Breast epithelium (tissue), 3 donors: ENCODE data around the gene SULT1A3.

ENCODE experiments used
- CTCF ChIP-seq, 3 donors: fragments of 450-650 bp; IDR thresholded peaks; one replicate each; pipeline ENCODE4 v1.5.1; 2016 to 2017; ENCODE audit warnings: antibody characterized with exemption in 3 of 3, mild to moderate bottlenecking in 3 of 3, moderate library complexity in 3 of 3
- POLR2A ChIP-seq: fragments of 450-650 bp; IDR thresholded peaks from one replicate; pipeline ENCODE4 v1.6.1; 2016; ENCODE audit warnings: antibody characterized with exemption, mild to moderate bottlenecking, moderate library complexity
- POLR2AphosphoS5 ChIP-seq, 3 donors: sonication (generic); formaldehyde crosslinking; IDR thresholded peaks; one replicate each; pipeline ENCODE4 v1.6.1; 2017; ENCODE audit warnings: antibody characterized with exemption in 3 of 3

GRCh38 chr16:30187971-30188561, 11.0 kb upstream of the SULT1A3 start:
- TF ChIP-seq CTCF (IDR thresholded peaks at IDR 0.05): no peak
- TF ChIP-seq POLR2A: no peak
- no peak for TF ChIP-seq POLR2AphosphoS5 (IDR thresholded peaks at IDR 0.05)
